Heart left ventricle (tissue), 16 donors: ENCODE results near the gene IGIP. TPM values are rescaled to one million over a fixed set of nuclear protein-coding genes. Genes with fewer than 3 reads are reported as not detected.

Experiments used
- ATAC-seq, 4 donors: fragments of 200-7000 bp; cut with Tn5 transposase; one replicate each; pipeline ENCODE4 v1.9.1; 2020 to 2022; ENCODE audit warnings: moderate library complexity in 4 of 4, mild to moderate bottlenecking in 3 of 4, moderate number of reproducible peaks in 1 of 4
- DNase-seq, 5 donors: peaks; one replicate each; pipeline ENCODE4 v3.0.0-alpha.2; 2020
- H3K27ac ChIP-seq, 12 donors: fragments of 200-600 bp; sonication (generic) in 4 of 12; one replicate each; pipeline versions ENCODE4 v1.5.0 to v1.8.0; 2016 to 2022; ENCODE audit warnings: mild to moderate bottlenecking in 2 of 12
- H3K27me3 ChIP-seq, 9 donors: fragments of 200-600 bp; sonication (generic) in 2 of 9; one replicate each; pipeline versions ENCODE4 v1.5.1 to v1.8.0; 2016 to 2022; ENCODE audit warnings: mild to moderate bottlenecking in 3 of 9
- H3K36me3 ChIP-seq, 9 donors: fragments of 200-600 bp; sonication (generic) in 2 of 9; one replicate each; pipeline versions ENCODE4 v1.5.0 to v1.8.0; 2018 to 2022; ENCODE audit warnings: mild to moderate bottlenecking in 2 of 9
- H3K4me1 ChIP-seq, 12 donors: fragments of 200-600 bp; sonication (generic) in 4 of 12; one replicate each; pipeline versions ENCODE4 v1.5.0 to v1.8.0; 2016 to 2022; ENCODE audit warnings: mild to moderate bottlenecking in 3 of 12
- H3K4me3 ChIP-seq, 12 donors: fragments of 200-600 bp; sonication (generic) in 4 of 12; one replicate each; pipeline versions ENCODE4 v1.5.0 to v1.8.0; 2017 to 2022; ENCODE audit warnings: mild to moderate bottlenecking in 9 of 12, moderate library complexity in 4 of 12
- H3K9me3 ChIP-seq, 12 donors: fragments of 200-600 bp; sonication (generic) in 4 of 12; one replicate each; pipeline versions ENCODE4 v1.5.0 to v1.8.0; 2016 to 2022; ENCODE audit warnings: mild to moderate bottlenecking in 1 of 12
- POLR2A ChIP-seq, 2 donors: fragments of 450-650 bp; IDR thresholded peaks; one replicate each; pipeline ENCODE4 v1.6.1; 2017; ENCODE audit warnings: antibody characterized with exemption in 2 of 2, mild to moderate bottlenecking in 2 of 2, moderate library complexity in 2 of 2
- WGBS, 4 donors: extraction: QIAGEN DNeasy Blood & Tissue Kit in 2 of 4; methylation state at CpG; one replicate each; pipeline versions ENCODE4 v1.1.5 to v1.1.7; 2013 to 2018; 5-methylcytosine and 5-hydroxymethylcytosine counted together
- intact Hi-C, 10 donors: fragments of 100-400 bp; cut with DNase I; formaldehyde crosslinking; loops; one replicate each; pipeline versions ENCODE4 v1.11.1 to v1.14.2; 2022
- polyA plus RNA-seq, 2 donors: library from polyadenylated mRNA; stranded (reverse); fragments of 200-250 nt; gene quantifications; one replicate each; pipeline ENCODE4 v1.2.3, GENCODE V29; 2013
- total RNA-seq, 9 donors: library from RNA; depleted of rRNA in 2 of 9; stranded (reverse); fragments of >200 nt in 2 of 9; fragmentation: NEBNext Ultra II Directional in 3 of 9; extraction: Animal tissue kit (Norgen Biotek cat#: 25700) in 3 of 9; gene quantifications; one replicate each; pipeline versions ENCODE4 v1.1.0 to v1.2.4, GENCODE V29; 2016 to 2023
- TF ChIP-seq, protein P1 (sequence below), 12 donors: fragments of 200-600 bp; sonication (generic) in 4 of 12; IDR thresholded peaks; one replicate each; pipeline versions ENCODE4 v1.5.0 to v1.8.0; 2018 to 2022; ENCODE audit warnings: antibody characterized with exemption in 12 of 12, mild to moderate bottlenecking in 5 of 12
- donor health status: ischemic (EF 13 %, LVEDD 7.1; RV severe dilation, severe dysfunction).
- donor health status: healthy with polysubstance abuse.
- donor health status: DM: no; HTN: yes; CAD: no.
- donor health status: DM: no; HTN: no; CAD: no.
- donor health status: ischemic (EF 25% LVEDD 6.9; RV normal size, moderate dysfunction).
- donor health status: ischemic (EF 25% LVEDD 5.7; RV mildly dilated, moderate dysfunction).
- donor health status: healthy.
- donor health status: DM: yes; HTN: yes; CAD: no.
- donor health status: ischemic (EF 35%, LVEDD 5.7; RV mildly dilated, moderate dysfunction).
- donor health status: nonischemic (EF 11% LVEDD 7.7; RV severe dilation, severe dysfunction).
- donor health status: DM: yes; HTN: yes; CAD: no.
- donor health status: PGD.
- donor health status: ischemic (EF 29% LVEDD 5.4; RV normal size, mild dysfunction).
- donor health status: nonischemic (EF 23%, LVEDD 6.1; RV moderate dilation, normal function).

IGIP gene
- total and polyA plus RNA-seq, 11 donors, result 5.8 to 18.3 (median 10.5) TPM

DNA sequence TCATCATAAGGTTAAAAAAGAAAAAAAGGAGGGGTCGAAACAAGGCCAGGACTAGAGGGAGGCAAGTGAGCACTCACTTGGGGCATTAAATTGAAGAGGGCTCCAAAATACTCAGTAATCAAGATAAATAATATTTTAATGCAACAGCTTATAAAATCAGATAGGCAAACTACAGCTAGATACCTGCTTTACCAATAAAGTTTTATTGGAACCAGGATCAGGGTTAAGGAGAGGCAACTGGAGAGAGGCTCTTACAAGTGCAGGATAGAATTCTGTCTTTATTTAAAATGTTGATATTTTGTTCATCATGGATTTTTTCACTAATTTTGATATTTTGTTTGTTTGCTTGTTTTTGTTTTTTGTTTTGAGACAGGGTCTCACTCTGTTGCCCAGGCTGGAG, 42.1 kb upstream of the IGIP start:
- ATAC-seq, result no peak
- DNase-seq, result no peak
- Histone ChIP-seq H3K36me3 (no peaks in the 10 kb centered on the region), H3K27me3 (peaks cover 0 to 6% (median 0%) of the 10 kb centered on the region in 9 donors), H3K27ac (no peak overlapping the region), H3K4me3 (no peak overlapping the region), H3K4me1 (no peaks in the 10 kb centered on the region), H3K9me3 (no peaks in the 10 kb centered on the region)
- intact Hi-C loops, result no loop called here
- 86 to 96% (median 92%) methylated on average over 1 of the region's 1 CpG for WGBS, 4 donors
- TF ChIP-seq, protein P1, sequence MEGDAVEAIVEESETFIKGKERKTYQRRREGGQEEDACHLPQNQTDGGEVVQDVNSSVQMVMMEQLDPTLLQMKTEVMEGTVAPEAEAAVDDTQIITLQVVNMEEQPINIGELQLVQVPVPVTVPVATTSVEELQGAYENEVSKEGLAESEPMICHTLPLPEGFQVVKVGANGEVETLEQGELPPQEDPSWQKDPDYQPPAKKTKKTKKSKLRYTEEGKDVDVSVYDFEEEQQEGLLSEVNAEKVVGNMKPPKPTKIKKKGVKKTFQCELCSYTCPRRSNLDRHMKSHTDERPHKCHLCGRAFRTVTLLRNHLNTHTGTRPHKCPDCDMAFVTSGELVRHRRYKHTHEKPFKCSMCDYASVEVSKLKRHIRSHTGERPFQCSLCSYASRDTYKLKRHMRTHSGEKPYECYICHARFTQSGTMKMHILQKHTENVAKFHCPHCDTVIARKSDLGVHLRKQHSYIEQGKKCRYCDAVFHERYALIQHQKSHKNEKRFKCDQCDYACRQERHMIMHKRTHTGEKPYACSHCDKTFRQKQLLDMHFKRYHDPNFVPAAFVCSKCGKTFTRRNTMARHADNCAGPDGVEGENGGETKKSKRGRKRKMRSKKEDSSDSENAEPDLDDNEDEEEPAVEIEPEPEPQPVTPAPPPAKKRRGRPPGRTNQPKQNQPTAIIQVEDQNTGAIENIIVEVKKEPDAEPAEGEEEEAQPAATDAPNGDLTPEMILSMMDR (IDR thresholded peaks at IDR 0.05), result no peak
- TF ChIP-seq POLR2A (IDR thresholded peaks at IDR 0.05), result no peak

DNA sequence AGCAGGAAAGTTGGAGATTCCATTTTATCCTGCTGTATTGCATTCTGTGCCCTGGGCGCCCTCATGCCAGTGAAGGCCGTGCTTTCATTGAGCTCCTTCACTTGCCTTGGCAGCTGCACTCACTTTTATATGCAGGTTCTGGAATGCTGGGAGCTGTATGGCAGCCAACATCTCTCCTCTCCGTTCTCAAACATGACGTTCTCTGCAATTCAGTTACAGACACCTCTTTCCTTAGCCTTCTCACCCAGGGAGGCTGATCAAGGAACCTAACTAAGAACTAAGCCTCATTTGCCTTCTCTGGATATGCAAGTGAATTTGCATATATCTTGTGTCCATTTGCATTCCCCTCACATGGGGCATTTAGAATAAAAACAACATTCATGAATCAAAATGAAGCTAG, 41.2 kb upstream of the IGIP start:
- Histone ChIP-seq H3K27ac (peak overlapping the region in 3 of 12 donors; percentile 6 to 18 (median 7)), H3K4me3 (no peak overlapping the region), H3K27me3 (peaks cover 0 to 6% (median 0%) of the 10 kb centered on the region in 9 donors), H3K4me1 (no peaks in the 10 kb centered on the region), H3K9me3 (peaks cover 0 to 6% (median under 1%) of the 10 kb centered on the region in 12 donors), H3K36me3 (no peaks in the 10 kb centered on the region)
- 22 to 30% (median 29%) methylated on average over 4 of the region's 4 CpGs for WGBS, 4 donors
- ATAC-seq, result peak; percentile 80 to 90 (median 84)
- intact Hi-C loops, result no loop called here
- no peak for TF ChIP-seq POLR2A (IDR thresholded peaks at IDR 0.05)
- TF ChIP-seq, protein P1 (IDR thresholded peaks at IDR 0.05), result no peak
- peak in 4 of 5 donors; percentile 31 to 60 (median 41) for DNase-seq

DNA sequence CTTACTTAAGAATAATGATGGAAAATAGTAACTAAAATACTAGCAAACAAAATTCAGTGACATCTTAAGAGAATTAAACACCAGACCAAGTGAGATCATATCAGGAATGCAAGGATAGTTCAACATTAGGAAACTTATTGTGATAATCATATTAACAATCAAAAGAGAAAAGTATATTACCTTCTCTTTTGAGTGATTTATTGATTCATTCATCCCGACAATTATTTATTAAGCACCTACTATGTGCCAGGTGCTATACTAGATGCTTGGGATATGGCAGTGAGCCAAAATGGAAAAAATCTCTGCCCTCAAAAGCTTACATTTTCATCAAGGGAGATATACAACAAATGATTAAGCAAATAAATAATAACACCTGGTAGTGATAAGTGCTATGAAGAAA, 35.5 kb upstream of the IGIP start:
- TF ChIP-seq, protein P1 (IDR thresholded peaks at IDR 0.05), result no peak
- no peak for TF ChIP-seq POLR2A (IDR thresholded peaks at IDR 0.05)
- H3K4me3 ChIP-seq, result no peak overlapping the region
- H3K27ac ChIP-seq, result no peak overlapping the region
- ATAC-seq (no peak), DNase-seq (no peak)
- intact Hi-C loops, result no loop called here
- 78 to 90% (median 85%) methylated on average over 1 of the region's 1 CpG for WGBS, 4 donors
- peaks cover 0 to 3% (median 0%) of the 10 kb centered on the region in 9 donors for H3K27me3 ChIP-seq
- H3K9me3 ChIP-seq, result peaks cover 0 to 26% (median 11%) of the 10 kb centered on the region in 12 donors
- H3K36me3 ChIP-seq, result no peaks in the 10 kb centered on the region
- no peaks in the 10 kb centered on the region for H3K4me1 ChIP-seq

DNA sequence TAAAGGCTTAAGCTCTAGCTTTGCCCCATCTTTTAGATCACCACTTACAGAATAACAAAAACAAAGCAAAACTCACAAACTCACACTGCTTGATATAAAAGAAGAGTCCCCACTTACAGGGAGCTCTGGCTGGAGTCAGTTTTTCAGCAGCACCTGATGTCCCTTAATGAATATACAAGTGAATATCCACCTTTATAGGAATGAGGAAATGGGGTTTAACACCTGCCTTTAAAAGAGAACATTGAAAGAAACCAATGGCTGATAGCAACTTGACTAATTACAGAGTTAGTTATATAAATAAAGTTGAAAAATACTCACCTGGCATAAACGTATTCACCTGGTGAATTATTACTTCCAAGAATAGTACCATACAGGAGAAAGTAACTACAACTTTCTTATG, 32.6 kb upstream of the IGIP start:
- ATAC-seq (no peak), DNase-seq (no peak)
- no peaks in the 10 kb centered on the region for H3K4me1 ChIP-seq
- no peaks in the 10 kb centered on the region for H3K36me3 ChIP-seq
- peaks cover 0 to 3% (median 0%) of the 10 kb centered on the region in 9 donors for H3K27me3 ChIP-seq
- WGBS, 4 donors, result 54 to 71% (median 63%) methylated on average over 1 of the region's 1 CpG
- TF ChIP-seq POLR2A (IDR thresholded peaks at IDR 0.05), result no peak
- TF ChIP-seq, protein P1 (IDR thresholded peaks at IDR 0.05), result no peak
- H3K27ac ChIP-seq, result no peak overlapping the region
- no peak overlapping the region for H3K4me3 ChIP-seq
- H3K9me3 ChIP-seq, result peaks cover 0 to 26% (median 11%) of the 10 kb centered on the region in 12 donors
- intact Hi-C loops, result no loop called here
